GM18502 (cell line): ENCODE measurements around the gene TSEN34.
"Not testable (repeated sequence)": the region's sequence is repeated elsewhere in the genome, so short reads cannot be mapped to it uniquely, and the experiment has no call there.

Experiments used
- ATAC-seq: cut with Tn5 transposase; IDR thresholded peaks from one replicate; pipeline ENCODE4 v1.9.1; 2021; ENCODE audit warnings: mild to moderate bottlenecking; ENCODE audit not compliant: unreplicated experiment, poor library complexity

The TSEN34 gene

DNA sequence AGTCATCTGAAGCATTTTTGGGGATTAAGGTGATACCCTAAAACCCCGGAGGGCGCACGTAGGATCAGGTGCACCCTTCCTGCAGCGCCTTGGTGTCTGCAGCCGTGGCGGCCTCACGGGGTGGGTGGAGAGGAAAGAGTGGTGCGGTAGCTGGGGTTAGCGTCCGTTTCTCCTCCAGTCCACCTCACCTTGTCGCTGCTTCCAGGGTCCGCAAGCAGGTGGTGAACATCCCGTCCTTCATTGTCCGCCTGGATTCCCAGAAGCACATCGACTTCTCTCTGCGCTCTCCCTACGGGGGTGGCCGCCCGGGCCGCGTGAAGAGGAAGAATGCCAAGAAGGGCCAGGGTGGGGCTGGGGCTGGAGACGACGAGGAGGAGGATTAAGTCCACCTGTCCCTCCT, 16.1 kb downstream of the TSEN34 start:
- ATAC-seq, result not testable (repeated sequence)

DNA sequence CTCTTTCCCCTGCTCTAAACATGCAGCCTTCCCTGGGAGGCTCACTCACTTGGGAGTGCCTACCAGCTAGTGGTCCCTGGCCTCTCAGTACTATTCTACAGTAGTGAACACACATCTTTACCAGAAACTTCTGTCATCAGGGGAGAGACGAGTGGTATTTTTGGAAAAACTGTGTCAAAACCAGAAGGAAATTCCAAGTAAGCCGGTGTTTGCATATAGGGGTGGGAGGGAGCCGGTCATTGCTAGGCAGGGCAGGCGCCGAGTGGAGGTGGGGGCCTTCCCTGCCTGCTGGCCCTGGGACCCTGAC, 16.5 kb downstream of the TSEN34 start:
- ATAC-seq, result no peak

DNA sequence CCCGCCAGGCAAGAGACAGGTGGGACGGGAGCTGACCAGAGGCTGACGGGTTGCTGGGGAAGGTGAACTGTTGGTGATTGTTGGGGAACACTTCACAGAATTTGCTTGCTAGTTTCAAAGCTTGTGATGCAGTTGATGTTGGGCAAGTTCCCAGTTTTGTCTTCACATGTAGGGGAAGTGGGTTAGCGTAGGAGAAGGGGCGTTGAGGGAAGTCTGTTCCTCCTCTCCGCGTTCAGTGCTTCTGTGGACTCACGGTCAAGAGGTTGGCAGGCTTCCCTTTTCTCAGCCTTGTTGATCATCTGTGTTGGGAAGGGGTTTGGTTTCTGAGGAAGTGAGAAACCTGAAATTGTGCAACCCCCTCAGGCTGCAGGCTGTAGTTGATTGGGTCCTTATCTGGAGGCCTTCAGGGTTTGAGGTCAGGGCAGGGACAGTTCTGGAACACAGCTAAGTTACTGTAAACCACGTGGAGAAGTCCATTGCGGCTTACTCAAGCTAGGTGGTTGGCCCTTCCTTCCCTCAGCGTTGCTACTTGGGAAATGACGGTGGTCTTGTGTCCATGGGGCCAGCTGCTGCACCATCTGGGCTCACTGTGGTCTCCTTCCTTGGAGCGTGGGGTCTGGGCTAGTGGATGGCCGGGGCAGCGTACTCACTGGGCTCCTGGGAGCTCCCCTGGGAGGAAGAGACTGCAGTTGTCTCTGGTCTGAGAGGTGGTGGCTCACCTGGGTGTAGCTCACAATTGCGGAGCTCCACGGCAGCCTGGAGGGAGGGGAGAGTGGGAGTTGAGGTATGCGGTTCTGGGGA, 17.1 kb downstream of the TSEN34 start:
- peak; percentile 36 for ATAC-seq

DNA sequence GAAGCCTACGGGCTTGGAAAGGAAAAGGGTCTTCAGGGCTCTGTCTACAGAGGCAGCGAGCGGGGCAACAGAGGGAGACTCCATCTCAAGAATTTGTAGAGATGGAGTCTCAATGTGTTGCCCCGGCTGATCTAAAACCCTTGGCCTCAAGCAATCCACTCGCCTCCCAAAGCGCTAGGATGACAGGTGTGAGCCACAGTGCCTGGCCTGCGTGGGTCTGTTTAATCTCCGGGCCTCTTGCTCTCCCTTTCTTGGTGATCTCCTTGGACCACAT, 17.6 kb downstream of the TSEN34 start:
- no peak for ATAC-seq

DNA sequence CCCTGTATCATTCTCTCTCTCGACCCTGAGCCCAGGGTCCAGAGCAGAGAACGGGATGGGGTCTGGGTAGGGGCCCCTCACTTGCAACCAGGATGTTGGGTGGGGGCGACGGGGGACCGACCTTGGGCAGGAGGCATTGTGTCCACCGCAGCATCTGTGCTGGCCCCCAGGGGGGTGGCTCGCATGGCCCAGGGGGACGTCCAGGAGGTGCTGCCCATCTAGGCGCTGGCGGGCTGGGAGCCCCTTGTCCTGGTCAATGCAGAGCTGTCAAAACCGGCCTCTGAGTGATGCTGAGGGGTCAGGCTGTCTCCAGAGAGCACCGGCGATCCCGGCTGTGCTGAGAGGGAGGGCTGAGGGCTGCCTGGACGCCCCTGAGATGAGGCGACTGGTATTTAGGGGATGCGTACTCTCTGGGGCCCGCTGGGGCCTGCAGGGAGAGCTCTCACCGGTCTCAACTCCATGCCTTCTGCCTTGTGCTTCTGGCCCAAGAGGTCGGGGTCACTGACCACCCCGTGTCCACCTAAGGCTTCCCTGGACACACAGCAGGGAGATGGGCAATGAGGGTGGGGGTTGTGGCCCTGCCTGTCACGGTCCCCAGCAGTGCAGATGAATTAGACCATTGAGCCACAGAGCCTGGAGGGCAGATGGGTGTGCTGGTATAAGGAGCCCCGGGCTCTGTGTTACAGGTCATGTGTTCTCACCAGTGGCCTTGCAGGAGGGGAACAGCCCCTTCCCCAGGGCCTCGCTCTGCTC, 18.1 kb downstream of the TSEN34 start:
- ATAC-seq, result no peak

DNA sequence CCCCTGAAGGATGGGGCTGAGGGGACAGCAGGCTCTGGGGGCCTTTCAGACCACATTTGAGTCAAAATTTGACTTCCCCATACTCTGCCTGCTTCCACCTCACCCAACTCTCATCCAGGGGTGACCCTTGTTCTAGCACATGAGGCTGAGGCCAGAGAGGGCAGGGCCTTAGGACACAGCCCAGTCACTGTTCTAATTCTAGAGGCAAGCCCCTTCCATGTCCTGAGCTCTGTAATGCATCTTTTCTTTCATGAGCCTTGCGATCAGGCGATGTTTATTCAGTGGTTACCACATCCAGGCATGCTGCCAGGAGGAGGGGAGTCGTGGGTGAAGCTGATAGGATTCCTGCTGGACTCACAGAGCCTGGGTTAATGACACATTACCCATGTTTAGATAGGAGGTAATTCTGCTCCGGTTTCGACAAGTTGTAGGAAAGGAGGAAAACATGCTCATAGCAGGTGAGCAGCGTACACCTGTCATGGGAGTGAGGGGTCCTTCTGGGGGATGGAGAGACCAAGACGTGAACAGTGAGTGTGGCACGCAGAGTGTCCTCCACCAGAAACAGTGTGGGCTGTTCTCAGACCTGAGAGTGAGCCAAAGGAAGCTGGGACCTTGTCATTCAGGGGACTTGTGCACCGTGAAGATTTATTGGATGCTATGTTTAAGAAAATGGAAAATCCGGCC, 18.8 kb downstream of the TSEN34 start:
- ATAC-seq, result no peak

DNA sequence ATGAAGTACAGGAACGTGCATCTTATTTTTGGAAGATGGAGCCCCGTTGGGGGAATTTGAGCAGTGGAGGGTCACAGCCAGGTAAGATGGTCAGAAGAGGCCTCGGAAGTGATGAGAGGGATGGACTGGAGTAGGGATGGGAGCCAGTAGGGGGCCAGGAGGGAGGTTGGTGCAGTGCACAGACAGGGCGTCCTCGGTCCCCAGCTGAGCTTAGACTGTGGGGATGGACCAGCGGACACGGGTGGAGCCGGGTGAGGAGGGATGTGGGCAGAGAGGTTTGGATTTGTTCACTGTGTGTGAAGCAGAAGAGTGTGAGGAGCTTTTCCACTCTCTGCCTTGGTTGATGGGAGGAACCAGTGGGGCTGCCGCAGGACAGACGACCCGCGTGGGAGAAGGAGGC, 20.1 kb downstream of the TSEN34 start:
- no peak for ATAC-seq

DNA sequence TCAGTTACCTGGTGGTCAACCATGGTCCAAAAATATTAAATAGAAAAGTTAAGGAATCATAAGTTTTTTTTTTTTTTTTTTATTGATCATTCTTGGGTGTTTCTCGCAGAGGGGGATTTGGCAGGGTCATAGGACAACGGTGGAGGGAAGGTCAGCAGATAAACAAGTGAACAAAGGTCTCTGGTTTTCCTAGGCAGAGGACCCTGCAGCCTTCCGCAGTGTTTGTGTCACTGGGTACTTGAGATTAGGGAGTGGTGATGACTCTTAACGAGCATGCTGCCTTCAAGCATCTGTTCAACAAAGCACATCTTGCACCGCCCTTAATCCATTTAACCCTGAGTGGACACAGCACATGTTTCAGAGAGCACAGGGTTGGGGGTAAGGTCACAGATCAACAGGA, 23.1 kb downstream of the TSEN34 start:
- not testable (repeated sequence) for ATAC-seq

DNA sequence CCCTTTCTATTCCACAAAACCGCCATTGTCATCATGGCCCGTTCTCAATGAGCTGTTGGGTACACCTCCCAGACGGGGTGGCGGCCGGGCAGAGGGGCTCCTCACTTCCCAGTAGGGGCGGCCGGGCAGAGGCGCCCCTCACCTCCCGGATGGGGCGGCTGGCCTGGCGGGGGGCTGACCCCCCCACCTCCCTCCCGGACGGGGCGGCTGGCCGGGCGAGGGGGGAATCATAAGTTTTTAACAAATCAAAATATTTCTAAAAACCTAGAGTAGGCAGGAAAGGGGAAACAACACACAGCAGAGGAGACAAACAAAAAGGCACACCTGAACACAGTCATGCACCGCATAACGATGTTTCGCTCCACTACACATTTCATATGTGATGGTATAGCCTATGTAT, 23.6 kb downstream of the TSEN34 start:
- not testable (repeated sequence) for ATAC-seq

DNA sequence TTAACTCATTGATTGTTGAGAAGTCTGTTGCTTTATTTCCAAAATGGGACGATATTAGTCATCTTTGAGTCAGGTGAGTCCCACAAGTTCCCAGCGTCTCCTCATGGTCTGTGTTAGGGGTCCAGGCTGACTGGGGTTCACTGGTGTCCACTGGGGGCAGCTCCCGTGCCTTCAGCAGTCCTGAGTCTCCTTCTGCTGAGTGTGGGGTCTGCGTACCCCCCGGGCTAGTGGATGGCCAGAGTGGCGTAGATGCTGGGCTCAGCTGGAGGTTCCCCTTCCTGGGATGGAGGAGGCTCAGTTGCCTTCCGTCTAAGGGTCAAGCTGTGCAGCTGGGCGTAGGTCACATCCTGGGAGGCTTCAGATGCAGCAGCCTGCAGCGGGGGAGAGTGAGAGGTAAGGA, 25.8 kb downstream of the TSEN34 start:
- ATAC-seq, result no peak

DNA sequence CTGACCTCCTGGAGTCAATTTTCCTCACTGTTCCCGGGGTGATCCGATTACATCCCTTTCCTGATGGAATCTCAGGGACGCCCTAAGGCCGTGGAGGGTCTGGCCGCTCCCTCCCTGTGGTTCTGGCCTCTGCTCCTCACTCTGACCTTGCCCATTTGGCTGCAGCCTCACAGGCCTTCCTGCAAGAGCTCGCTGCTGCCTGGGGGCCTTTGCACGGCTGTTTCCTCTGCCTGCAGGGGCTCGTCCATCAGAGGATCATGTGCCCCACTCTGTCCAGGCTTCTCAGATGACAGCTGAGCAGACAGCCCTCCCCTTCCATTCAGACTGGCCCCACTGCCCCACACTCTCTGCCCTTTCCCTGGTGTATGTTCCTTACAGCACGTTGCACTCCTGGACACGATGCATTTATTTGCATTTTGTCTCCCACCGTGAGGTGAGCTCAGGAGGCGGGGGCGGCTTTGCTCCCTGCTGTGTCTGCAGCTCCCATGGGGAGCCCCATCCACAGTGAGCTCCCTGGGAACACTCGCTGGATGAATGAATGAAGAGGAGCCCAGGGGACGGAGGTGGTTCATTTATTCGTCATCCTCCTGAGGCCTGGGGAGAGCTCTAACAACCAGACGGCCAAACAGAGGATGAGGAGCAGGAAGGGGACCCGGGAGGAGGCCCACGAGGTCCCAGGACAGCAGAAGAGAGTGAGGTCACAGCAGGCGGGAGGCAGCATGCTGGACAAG, 26.6 kb downstream of the TSEN34 start:
- ATAC-seq, result not testable (repeated sequence)

DNA sequence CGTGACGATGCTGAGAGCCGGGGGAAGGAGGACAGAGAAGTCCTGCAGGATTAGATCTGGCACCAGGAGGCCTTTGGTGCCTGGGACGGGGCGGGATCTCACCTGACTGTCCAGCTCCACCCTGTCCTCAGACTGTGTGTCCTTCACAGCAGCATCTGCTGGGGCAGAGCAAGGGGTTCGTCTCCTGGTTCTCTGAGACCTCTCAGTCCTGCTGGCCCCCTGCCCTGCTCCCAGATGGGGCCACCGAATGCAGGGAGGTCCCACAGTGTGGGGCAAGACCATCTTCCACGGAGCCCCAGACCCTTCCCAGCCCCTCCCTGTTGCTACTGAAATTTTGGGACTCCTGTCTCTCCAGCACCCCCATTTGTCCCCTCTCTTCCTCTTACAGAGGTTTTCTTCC, 27.2 kb downstream of the TSEN34 start:
- no peak for ATAC-seq

DNA sequence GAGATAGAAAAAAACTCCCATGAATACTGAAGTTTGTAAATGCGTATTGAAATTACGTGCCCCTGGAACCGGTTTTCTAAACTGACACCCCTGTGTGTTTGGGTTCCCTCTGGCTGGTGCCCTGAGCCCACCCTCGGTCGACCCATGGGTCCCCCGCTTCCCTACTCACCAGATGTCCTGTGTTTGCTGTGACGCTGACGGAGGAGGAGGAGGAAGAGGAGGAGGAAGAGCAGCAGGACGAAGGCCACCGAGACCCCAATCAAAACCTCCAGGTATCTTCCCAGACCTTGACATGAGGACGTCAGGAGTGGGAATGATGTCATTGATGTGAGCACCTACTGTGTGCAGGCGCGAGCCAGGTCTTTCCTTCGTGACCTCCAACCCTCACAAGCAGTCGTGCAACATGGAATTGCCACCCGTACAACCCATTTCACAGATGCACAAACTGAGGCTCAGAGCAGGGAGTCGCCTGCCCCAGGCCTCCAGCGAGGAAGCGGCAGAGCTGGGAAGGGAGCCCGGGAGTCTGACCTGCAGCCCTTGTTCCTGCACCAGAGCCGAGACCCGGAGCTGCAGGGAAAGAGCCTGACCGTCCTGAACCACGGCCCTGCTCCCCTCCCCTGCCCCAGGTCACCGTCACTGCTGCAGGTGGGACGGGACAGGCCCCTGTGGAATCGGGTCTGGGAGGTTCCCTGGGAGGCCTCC, 28.0 kb downstream of the TSEN34 start:
- no peak for ATAC-seq

DNA sequence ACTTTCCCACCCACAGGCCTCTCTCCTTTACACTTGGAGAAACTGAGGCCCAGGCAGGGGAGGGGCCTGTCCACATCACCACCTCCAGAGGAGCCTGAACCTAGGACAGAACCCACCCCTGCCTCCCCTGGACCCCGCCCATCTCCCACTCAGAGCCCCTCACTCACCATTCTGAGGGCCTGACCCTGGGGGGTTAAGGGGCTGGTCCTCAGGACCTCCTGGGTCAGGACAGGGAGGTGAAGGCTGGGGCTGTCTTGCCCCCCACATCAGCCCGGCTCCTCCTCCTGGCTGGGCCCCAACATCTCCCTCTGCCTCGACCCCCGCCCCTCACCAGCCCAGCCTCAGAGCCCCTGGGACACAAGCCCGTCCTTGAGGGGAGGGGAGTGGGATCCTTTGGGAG, 28.6 kb downstream of the TSEN34 start:
- not testable (repeated sequence) for ATAC-seq

DNA sequence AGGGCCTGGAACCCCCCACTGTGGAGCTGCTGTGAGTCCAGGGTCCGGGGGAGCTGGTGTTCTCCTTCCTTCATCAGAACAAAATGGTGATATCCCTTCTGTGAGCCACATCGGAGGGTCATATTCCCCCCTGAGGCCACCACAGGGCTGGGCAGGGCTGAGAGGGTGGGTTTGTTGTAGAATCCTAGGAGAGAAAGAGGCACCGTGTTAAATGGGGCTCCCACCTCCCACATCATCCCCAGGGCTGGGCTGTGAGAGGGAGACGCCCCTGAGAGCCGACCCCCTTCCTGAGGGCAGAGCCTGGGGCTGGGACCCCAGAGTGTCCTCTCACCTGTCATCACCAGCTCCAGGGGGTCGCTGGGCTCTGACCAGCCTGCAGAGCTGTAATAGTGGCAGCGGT, 30.8 kb downstream of the TSEN34 start:
- not testable (repeated sequence) for ATAC-seq

DNA sequence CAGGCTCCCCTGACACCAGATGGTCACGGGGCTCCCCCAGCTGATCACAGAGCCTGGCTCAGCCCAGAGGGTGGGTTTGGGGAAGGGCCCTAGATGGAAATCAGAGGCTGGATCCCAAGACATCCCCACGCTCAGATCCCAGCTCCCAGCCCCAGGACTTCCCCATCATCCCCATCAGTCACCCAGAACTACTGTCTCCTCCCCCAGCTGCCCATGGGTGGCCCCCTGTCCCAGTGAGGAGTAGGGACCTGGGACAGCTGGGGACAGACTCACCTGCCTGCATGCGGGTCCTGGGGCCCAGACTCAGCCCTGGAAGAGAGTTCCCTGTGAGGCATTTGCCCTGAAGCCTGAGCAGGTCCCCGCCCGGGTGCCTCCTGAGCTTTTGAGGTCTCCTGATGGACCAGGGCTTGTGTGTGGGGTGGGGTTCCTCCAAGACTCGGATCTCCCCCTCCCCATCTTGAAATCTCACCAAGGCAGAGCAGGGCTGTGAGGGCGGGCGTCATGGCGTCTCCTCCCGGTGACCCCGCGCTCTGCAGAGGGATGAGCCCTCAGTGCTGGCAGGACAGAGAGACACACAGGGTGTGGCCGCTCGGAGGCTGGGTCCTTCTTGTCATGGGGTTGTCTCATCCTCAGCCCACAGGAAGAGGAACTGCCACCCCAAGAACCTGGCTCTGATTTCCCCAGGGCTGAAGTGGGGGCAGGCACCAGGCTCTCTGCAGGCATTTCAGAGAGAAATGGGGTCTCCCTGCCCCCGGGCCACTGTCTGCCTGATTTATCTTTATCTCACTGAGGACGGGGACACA, 31.6 kb downstream of the TSEN34 start, which contains the start of gene LILRB3:
LILRB3 (minus strand) TSS at position 534 of the 803 bp plus-strand sequence; CDS start at position 503, 31 bp downstream.
- not testable (repeated sequence) for ATAC-seq

DNA sequence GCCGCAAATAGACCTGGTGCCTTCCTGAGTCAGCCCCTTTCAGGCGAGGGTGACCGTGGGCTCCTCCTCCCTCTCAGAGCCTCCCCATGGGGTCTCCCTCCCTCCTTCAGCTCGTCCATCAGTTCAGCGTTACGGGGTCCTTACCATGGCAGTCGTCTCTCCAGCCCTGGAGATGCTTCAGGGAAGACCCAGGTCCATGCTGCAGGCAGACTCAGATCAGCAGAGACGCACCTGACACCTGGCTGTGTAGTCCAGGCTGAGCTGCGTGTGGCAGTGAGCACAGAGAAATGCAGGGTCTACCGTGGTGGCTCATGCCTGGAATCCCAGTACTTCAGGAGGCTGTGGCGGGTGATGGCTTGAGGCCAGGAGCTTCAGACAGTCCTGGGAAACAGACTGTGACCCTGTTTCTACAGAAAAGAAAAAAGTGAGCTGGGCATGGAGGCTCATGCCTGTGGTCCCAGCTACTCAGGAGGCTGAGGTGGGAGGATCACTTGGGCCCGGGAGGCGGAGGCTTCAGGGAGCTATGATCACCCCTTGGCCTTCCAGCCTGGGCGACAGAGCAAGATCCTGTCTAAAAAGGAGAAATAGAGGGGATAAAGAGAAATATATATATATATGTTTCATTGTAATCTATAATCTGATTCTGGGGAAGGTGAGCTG, 32.3 kb downstream of the TSEN34 start:
- not testable (repeated sequence) for ATAC-seq

DNA sequence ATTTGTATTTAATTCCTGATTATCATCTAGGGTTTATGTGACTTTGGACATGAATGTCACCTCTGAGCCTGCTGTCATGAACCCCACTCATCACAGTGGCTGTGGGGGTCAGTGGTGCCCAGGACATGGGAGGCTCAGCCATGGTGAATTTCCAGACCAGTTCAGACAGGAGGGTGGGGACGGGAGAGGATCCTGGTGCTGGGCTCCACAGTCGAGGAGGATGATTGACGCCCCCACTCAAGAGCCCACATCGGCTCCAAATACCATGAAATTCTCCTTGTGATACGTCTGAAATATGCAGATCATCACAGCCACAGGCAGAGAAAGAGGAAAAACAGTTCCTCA, 32.8 kb downstream of the TSEN34 start:
- ATAC-seq, result not testable (repeated sequence)

DNA sequence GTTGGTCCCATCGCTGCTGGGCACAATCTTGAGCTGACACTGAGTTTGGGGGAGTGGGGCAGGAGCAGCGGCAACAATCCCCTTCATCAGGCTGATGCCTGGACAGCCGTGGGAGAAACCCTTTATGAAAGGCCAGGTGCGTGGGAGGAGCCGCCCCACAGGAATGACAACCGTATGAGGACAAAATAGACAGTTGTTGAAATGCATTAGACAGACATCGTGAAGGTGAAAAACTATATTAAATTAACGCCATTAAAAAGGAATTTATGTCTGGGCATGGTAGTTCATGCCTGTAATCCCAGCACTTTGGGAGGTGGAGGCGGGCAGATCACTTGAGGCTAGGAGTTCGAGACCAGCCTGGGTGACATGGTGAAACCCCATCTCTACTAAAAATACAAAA, 33.5 kb downstream of the TSEN34 start:
- not testable (repeated sequence) for ATAC-seq
